ENCODE results near the gene IRF5. TPM values are rescaled to one million over a fixed set of nuclear protein-coding genes. Genes with fewer than 3 reads are reported as not detected.

The IRF5 gene
- polyA plus RNA-seq, 1 experiment = 0.36 TPM

DNA sequence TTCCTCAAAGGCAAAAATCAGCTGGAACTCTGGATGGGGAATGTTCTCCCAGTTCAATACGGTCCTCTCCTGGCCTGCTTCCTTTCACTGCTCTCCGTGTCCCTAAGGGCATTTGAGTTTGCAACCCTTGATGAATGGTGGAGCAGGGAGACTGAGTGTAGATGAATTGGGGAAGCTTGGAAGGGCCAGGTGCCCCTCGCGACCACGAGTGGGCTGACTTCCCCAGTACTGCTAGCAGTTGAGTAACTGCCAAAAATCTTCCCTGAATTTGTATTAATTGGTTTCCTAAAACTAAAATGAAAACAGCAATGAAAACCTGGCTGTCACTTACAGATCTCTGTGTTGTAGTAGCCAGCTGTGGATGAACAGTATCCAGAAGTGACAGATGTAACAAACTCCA lies 13.6 kb downstream of the IRF5 start:
- TF ChIP-seq, protein P1, sequence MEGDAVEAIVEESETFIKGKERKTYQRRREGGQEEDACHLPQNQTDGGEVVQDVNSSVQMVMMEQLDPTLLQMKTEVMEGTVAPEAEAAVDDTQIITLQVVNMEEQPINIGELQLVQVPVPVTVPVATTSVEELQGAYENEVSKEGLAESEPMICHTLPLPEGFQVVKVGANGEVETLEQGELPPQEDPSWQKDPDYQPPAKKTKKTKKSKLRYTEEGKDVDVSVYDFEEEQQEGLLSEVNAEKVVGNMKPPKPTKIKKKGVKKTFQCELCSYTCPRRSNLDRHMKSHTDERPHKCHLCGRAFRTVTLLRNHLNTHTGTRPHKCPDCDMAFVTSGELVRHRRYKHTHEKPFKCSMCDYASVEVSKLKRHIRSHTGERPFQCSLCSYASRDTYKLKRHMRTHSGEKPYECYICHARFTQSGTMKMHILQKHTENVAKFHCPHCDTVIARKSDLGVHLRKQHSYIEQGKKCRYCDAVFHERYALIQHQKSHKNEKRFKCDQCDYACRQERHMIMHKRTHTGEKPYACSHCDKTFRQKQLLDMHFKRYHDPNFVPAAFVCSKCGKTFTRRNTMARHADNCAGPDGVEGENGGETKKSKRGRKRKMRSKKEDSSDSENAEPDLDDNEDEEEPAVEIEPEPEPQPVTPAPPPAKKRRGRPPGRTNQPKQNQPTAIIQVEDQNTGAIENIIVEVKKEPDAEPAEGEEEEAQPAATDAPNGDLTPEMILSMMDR (IDR thresholded peaks at IDR 0.05; ENCODE audit: insufficient read depth, low read depth, low read length) = no peak
- no peaks in the 10 kb centered on the region for H3K27me3 ChIP-seq (ENCODE audit: control insufficient read depth, insufficient read depth, low read length)
- POLR2A ChIA-PET = no interaction called here
- DNase-seq (ENCODE audit: low read depth) = no peak
- H3K36me3 ChIP-seq (ENCODE audit: control insufficient read depth, insufficient read depth, low read length) = 0 out of 2 replicates have a peak, but pooled peaks cover 2% of the 10 kb centered on the region
- H3K4me3 ChIP-seq (ENCODE audit: low read depth, low read length) = no peak overlapping the region
- CTCF ChIA-PET = interaction anchor here (1.5 to 1.9 kb wide), 2 partner anchors 9 to 140 kb away, joined by 3 to 6 read pairs; no protein-coding TSS in a partner anchor

DNA sequence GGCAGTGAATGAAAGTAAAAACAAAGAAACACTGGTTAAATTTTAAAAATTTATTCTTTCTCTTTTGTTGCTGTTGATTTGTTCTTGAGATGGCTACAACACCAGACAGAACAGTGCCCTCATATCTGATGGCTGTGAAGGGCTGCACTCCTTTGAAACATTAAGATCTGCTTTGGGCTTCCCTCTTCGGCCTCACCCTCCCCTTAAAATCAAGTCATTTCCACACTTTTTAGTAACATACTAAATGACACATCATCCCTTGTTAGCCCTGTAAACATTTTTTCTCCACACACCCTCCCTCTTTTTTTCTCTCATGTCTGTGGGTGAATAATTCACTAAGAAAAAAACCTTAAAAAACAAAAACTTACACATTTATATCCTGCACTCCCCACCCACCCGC lies 16.4 kb downstream of the IRF5 start:
- H3K27me3 ChIP-seq (ENCODE audit: control insufficient read depth, insufficient read depth, low read length) = no peaks in the 10 kb centered on the region
- ChIA-PET POLR2A (no interaction called here), CTCF (interaction anchor here (2.4 kb wide), 1 partner anchor 138 kb away, joined by 7 read pairs; no protein-coding TSS in a partner anchor)
- no peak overlapping the region for H3K4me3 ChIP-seq (ENCODE audit: low read depth, low read length)
- peaks cover 9% of the 10 kb centered on the region for H3K36me3 ChIP-seq (ENCODE audit: control insufficient read depth, insufficient read depth, low read length)
- DNase-seq (ENCODE audit: low read depth) = no peak
- TF ChIP-seq, protein P1 (IDR thresholded peaks at IDR 0.05; ENCODE audit: insufficient read depth, low read depth, low read length) = no peak

DNA sequence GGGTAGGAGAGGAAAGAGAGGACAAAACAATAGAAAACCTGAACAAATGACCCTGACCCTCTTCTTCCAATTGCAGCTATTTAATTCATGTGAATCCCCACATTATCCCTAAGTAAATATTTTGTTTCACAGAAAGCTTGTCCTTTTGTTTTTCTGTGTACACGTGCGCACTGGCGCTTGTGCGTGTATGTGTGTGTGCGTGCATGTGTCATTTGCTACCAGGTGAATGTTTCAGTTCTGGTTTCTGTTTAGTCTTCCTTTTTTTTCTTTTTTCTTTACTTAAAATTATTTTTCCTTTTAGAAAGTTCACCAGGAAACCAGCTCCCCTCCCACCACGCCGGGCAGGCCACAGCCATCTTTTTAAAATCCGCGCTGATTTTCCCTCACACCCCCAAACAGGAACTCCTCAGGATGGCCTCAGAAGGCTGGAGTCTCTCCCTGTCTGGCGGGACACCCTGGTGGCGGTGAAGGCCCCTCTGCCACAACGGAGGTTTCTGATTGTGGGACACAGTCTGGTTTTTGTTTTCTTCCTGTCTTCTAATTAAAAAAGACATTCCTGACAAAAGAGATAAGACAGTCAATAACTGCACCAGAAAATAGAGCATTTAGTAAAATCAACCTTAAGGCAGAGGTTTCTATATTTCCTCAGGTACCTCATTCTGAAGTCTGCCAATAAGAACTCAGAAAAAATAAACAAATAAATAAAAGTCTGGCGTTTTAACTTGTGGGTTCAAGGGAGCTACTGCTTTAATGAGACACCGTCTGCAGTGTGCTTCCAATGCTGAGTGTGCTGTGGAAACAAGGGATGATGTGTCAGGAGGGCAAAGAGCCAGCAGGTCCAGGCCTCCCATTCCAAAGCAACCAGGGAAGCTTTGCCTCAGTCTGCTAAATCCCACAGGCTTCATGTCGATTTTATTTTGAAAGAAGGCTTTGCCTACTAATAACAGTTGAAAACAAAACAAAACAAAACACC lies 17.4 kb downstream of the IRF5 start:
- H3K36me3 ChIP-seq (ENCODE audit: control insufficient read depth, insufficient read depth, low read length) = peaks cover 10% of the 10 kb centered on the region
- POLR2A ChIA-PET = no interaction called here
- no peaks in the 10 kb centered on the region for H3K27me3 ChIP-seq (ENCODE audit: control insufficient read depth, insufficient read depth, low read length)
- TF ChIP-seq, protein P1 (IDR thresholded peaks at IDR 0.05; ENCODE audit: insufficient read depth, low read depth, low read length) = no peak
- DNase-seq (ENCODE audit: low read depth) = peak; percentile 26
- H3K4me3 ChIP-seq (ENCODE audit: low read depth, low read length) = no peak overlapping the region
- CTCF ChIA-PET = interaction anchor here (2.4 kb wide), 1 partner anchor 137 kb away, joined by 7 read pairs; no protein-coding TSS in a partner anchor

DNA sequence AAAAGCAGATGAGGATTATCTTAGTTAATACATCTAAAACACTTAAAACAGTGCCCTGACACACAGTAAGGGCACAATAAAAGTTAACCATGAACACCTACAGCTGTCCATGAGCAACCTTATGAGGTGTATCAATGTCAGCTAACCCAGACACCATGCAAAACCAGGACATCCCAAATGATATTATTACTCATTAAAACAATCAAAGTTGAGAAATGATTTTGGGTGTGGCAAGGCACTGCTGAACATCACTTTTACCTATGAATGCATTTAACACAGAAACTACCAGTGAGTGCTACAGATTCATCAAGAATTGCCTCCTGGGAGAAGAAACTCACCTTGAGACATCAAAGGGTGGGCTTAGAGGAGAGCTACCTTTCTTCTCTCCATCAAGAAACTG lies 18.3 kb downstream of the IRF5 start:
- TF ChIP-seq, protein P1 (IDR thresholded peaks at IDR 0.05; ENCODE audit: insufficient read depth, low read depth, low read length) = no peak
- DNase-seq (ENCODE audit: low read depth) = no peak
- Histone ChIP-seq H3K4me3 (ENCODE audit: low read depth, low read length) (no peak overlapping the region), H3K36me3 (ENCODE audit: control insufficient read depth, insufficient read depth, low read length) (peaks cover 10% of the 10 kb centered on the region), H3K27me3 (ENCODE audit: control insufficient read depth, insufficient read depth, low read length) (no peaks in the 10 kb centered on the region)
- POLR2A ChIA-PET = no interaction called here
- CTCF ChIA-PET = interaction anchor here (2.4 kb wide), 1 partner anchor 136 kb away, joined by 7 read pairs; no protein-coding TSS in a partner anchor

DNA sequence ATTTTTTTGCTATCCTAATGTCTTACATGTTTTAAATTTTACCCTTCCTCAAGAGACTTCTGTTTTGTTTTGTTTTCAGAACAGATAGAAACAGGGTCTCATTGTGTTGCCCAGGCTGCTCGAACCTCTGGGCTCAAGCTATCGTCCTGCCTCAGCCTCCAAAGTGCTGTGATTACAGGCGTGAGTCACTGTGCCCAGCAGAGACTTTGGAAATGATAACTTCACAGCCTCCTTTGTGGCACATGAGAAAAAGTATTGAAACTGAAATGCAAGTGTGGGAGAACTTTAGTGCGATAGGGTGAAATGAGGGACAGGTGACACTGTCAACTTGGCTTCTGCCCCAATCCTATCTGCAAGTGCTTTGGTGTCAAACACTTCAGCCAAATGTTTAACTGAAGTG lies 21.6 kb downstream of the IRF5 start:
- TF ChIP-seq, protein P1 (IDR thresholded peaks at IDR 0.05; ENCODE audit: insufficient read depth, low read depth, low read length) = no peak
- CTCF ChIA-PET = interaction anchor here (1.1 to 1.4 kb wide), 2 partner anchors 8 to 132 kb away, joined by 3 to 4 read pairs; no protein-coding TSS in a partner anchor
- H3K36me3 ChIP-seq (ENCODE audit: control insufficient read depth, insufficient read depth, low read length) = peaks cover 10% of the 10 kb centered on the region
- POLR2A ChIA-PET = no interaction called here
- no peak for DNase-seq (ENCODE audit: low read depth)
- no peaks in the 10 kb centered on the region for H3K27me3 ChIP-seq (ENCODE audit: control insufficient read depth, insufficient read depth, low read length)
- no peak overlapping the region for H3K4me3 ChIP-seq (ENCODE audit: low read depth, low read length)

All from BJ (cell line).